Stimulated activated CD8-positive, alpha-beta memory T cell treated with anti-CD3 and anti-CD28 coated beads, Interleukin-4, amount 100 ng/mL, for 48 hours (primary cell): Measurements from ENCODE around the gene MDM2.
"Not testable (repeated sequence)": the region's sequence is repeated elsewhere in the genome, so short reads cannot be mapped to it uniquely, and the experiment has no call there.

Source experiments
- DNase-seq: peaks from one replicate; pipeline ENCODE4 v3.0.0-alpha.2; 2020

The MDM2 gene

GRCh38 chr12:68806488-68807237 is 1.3 kb upstream of the MDM2 start:
- no peak for DNase-seq

GRCh38 chr12:68807274-68807575 is 752 bp upstream of the MDM2 start:
- not testable (repeated sequence) for DNase-seq

DNA sequence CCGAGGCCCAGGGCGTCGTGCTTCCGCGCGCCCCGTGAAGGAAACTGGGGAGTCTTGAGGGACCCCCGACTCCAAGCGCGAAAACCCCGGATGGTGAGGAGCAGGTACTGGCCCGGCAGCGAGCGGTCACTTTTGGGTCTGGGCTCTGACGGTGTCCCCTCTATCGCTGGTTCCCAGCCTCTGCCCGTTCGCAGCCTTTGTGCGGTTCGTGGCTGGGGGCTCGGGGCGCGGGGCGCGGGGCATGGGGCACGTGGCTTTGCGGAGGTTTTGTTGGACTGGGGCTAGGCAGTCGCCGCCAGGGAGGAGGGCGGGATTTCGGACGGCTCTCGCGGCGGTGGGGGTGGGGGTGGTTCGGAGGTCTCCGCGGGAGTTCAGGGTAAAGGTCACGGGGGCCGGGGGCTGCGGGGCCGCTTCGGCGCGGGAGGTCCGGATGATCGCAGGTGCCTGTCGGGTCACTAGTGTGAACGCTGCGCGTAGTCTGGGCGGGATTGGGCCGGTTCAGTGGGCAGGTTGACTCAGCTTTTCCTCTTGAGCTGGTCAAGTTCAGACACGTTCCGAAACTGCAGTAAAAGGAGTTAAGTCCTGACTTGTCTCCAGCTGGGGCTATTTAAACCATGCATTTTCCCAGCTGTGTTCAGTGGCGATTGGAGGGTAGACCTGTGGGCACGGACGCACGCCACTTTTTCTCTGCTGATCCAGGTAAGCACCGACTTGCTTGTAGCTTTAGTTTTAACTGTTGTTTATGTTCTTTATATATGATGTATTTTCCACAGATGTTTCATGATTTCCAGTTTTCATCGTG is 612 bp downstream of the MDM2 start:
- DNase-seq = peak; percentile 82

DNA sequence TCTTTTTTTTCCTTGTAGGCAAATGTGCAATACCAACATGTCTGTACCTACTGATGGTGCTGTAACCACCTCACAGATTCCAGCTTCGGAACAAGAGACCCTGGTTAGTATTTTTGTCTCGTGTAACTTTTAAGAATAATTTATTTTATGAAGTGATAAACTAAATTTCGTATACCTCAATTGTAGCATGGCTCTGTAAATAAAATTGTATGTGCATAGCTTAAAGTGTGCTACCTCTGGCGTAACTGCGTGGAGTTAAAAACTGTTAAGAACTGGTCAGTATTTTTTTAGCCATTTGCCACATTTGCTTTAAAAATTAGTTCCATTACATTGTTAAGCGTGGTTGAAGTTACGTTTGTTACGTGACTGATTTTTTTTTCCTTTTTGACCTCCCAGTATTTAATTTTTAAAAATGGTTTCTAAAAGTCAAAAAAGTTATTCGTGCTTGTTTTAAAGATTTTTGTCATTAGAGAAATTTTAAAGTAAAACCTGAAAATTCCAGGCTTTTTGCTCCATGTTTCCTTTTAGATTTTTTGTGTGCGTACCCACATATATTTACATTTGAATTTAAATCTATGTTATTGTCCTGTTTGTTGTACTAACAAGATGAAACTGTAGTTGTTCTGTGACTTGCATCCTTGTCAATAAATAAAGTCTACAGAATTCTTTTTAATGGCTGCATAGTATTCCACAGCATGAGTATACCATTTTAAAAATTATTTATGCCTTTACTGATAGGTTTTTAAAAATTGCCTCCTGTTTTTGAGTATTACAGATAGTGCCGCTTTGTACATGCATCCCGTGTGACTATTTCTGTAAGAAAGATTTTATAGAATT is 1.4 kb downstream of the MDM2 start:
- DNase-seq = no peak

GRCh38 chr12:68810027-68810389 is 2.0 kb downstream of the MDM2 start:
- not testable (repeated sequence) for DNase-seq

- not testable (repeated sequence) for DNase-seq
Observed at GRCh38 chr12:68811573-68811972, 3.6 kb downstream of the MDM2 start.

GRCh38 chr12:68812553-68813241 is 4.7 kb downstream of the MDM2 start:
- DNase-seq = no peak

- no peak for DNase-seq
Observed at GRCh38 chr12:68813242-68813593, 5.2 kb downstream of the MDM2 start.

GRCh38 chr12:68814490-68815231 is 6.7 kb downstream of the MDM2 start:
- DNase-seq = no peak

GRCh38 chr12:68815232-68815927 is 7.4 kb downstream of the MDM2 start:
- no peak for DNase-seq

- DNase-seq = no peak
Observed at GRCh38 chr12:68815928-68816800, 8.2 kb downstream of the MDM2 start.

- not testable (repeated sequence) for DNase-seq
Observed at GRCh38 chr12:68819481-68819880, 11.5 kb downstream of the MDM2 start.

DNA sequence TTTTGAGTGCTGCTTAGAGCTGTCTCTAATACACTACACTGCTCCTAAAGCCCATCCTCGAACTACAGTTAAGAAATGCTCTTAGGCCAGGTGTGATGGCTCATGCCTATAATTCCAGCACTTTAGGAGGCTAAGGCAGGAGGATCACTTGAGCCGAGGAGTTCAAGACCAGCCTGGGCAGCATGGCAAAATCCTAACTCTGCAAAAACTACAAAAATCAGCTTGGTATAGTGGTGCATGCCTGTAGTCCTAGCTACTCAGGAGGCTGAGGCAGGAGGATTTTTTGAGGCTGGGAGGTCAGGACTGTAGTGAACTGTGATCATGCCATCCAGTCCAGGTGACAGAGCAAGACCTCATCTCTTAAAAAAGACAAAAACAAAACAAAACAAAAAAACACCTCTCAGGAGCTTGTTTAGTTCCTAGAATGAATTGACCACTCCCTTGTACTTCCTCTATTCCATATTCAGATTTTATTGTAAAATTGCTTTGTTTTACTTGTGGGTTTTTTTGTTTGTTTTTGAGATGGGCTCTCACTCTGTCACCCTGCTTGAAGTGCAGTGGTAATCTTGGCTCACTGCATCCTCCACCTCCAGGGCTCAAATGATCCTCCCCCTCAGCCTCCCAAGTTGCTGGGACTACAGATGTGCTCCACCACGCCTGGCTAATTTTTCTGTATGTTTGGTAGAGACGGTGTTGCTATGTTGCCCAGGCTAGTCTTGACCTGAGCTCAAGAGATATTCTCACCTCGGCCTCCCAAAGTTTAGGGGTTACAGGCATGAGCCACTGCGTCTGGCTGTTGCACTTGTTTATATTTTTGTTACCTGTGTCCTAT is 13.6 kb downstream of the MDM2 start:
- DNase-seq = no peak

DNA sequence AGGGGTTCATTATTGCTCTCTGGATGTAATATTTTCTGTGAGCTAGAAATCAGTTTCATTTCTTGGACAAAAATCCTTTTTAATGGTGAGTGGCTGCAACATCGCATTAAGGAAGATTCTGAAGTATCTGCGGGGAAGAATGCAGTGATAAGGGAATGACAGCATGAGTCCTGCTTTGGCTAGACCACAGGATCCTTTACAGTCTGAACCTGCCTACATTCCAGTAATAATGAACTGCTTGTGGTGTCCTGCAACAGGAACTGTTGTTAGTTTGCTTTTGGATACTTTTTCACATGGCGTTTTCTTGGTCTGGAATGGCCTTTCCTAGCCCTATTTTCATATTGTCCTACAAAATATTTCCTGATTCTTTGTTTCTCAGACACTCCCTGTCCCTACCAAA is 15.7 kb downstream of the MDM2 start:
- no peak for DNase-seq

GRCh38 chr12:68824131-68824530 is 16.2 kb downstream of the MDM2 start:
- DNase-seq = no peak

- no peak for DNase-seq
Observed at GRCh38 chr12:68824597-68825250, 16.7 kb downstream of the MDM2 start.

DNA sequence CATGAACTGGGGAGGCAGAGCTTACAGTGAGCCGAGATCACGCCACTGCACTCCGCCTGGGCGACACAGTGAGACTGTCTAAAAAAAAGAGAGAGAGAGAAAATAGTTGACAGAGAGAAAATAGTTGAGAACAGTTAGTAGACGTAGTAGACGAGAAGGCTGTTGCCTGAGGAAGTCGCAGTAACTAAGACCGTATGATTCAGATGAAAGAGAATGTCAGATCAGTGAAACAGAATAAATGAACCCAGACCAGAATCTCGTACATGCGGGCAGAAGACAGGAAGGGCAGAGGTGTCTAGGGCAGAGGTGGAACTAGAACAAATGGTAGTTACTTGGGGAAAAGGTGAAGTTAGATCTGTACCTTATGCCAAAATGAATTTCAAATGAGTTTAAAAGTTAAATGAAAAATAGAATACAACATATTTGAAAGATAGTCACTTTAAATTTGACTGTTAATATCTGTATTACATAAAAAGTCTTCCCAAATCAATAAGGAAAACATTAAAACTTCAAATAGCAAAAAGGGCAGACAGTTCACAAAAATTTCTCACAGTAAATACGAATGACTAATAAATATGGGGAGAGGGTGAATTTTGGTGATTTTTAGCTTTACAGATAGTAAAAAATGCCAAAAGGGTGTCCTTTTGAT is 17.7 kb downstream of the MDM2 start:
- DNase-seq = no peak

DNA sequence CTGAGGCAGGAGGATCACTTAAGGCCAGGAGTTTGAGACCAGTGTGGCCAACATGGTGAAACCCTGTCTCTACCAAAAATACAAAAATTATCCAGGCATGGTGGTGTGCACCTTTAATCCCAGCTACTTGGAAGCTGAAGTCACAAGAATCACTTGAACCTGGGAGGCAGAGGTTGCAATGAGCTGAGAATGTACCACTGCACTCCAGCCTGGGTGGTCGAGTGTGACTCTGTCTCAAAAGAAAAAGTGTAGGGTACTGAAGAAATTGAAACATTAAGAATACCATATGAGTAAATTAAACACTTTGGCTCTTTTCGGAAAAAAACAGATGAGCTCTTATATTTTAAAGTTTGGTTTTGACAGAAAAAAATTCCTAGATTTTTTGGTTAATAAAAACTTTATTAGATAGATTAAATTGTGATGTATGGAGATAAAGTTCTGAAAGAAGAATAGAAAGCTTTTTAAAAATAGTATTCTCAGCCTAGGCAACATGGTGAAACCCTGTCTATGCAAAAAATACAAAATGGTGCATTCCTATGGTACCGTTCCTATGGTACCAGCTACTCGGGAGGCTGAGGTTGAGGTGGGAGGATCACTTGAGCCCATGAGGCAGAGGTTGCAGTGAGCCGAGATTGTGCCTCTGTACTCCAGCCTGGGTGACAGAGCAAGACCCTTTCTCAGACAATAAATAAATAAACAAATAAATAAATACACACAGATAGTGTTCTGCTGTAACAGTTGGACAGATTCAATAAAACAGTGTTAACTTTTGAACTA is 20.1 kb downstream of the MDM2 start:
- no peak for DNase-seq
